Measurements from ENCODE around the gene UBB.

- TF ChIP-seq CTCF (IDR thresholded peaks at IDR 0.05) (peak in 2 of 6 experiments; percentile 25 to 37), POLR2A (IDR thresholded peaks at IDR 0.05) (peak; percentile 30 to 48)
These were observed 27.3 kb upstream of the UBB start, which contains the start of gene CENPV for GRCh38 chr17:16353317-16354174.

Data from adrenal gland (tissue), 5 donors.